Calu3 (cell line): ENCODE data around the gene PPP1R14C. TPM values are rescaled to one million over a fixed set of nuclear protein-coding genes. Genes with fewer than 3 reads are reported as not detected.

Experiments used
- BruUV-seq: library from RNA; stranded (reverse); fragments of 400-500 nt; replicated peaks from 2 replicates; lab custom pipeline; 2021; lab: Mats Ljungman, UMichigan
- CTCF ChIA-PET: fragments of 300-600 bp; sonication (Branson Sonifier 250); formaldehyde crosslinking; loops from one replicate; lab custom pipeline; 2022; ENCODE audit warnings: antibody characterized with exemption; lab: Charles Lee
- DNase-seq: peaks from one replicate; pipeline ENCODE4 v3.0.0; 2022
- H3K27ac Mint-ChIP-seq: one replicate; pipeline ENCODE4 v1.8.0; 2022; ENCODE audit warnings: mixed read lengths; ENCODE audit not compliant: unreplicated experiment
- H3K27me3 Mint-ChIP-seq: one replicate; pipeline ENCODE4 v1.8.0; 2022; ENCODE audit warnings: mixed read lengths; ENCODE audit not compliant: unreplicated experiment
- H3K36me3 Mint-ChIP-seq: one replicate; pipeline ENCODE4 v1.8.0; 2022; ENCODE audit warnings: mild to moderate bottlenecking, moderate library complexity, mixed read lengths; ENCODE audit not compliant: insufficient read depth, unreplicated experiment
- H3K4me1 Mint-ChIP-seq: one replicate; pipeline ENCODE4 v1.8.0; 2022; ENCODE audit warnings: mild to moderate bottlenecking, low read depth, mixed read lengths; ENCODE audit not compliant: unreplicated experiment
- H3K4me3 Mint-ChIP-seq: one replicate; pipeline ENCODE4 v1.8.0; 2022; ENCODE audit warnings: mild to moderate bottlenecking, low read depth, moderate library complexity, mixed read lengths; ENCODE audit not compliant: unreplicated experiment
- H3K9me3 Mint-ChIP-seq: one replicate; pipeline ENCODE4 v1.8.0; 2022; ENCODE audit warnings: low read depth, mixed read lengths; ENCODE audit not compliant: unreplicated experiment
- intact Hi-C: fragments of 100-400 bp; cut with micrococcal nuclease; formaldehyde crosslinking; loops from one replicate; pipeline ENCODE4 v1.10.0; 2022; ENCODE audit not compliant: unreplicated experiment
- total RNA-seq: library from RNA; stranded (reverse); gene quantifications from 2 replicates; pipeline ENCODE4 v1.2.3, GENCODE V29; 2022
- TF ChIP-seq, protein P1 (sequence below): fragments of 200-600 bp; IDR thresholded peaks from one replicate; pipeline ENCODE4 v1.8.0; 2022; ENCODE audit warnings: antibody characterized with exemption; ENCODE audit not compliant: unreplicated experiment

PPP1R14C gene
- total RNA-seq, 1 experiment from 2014 or later, result 3.6 TPM

DNA sequence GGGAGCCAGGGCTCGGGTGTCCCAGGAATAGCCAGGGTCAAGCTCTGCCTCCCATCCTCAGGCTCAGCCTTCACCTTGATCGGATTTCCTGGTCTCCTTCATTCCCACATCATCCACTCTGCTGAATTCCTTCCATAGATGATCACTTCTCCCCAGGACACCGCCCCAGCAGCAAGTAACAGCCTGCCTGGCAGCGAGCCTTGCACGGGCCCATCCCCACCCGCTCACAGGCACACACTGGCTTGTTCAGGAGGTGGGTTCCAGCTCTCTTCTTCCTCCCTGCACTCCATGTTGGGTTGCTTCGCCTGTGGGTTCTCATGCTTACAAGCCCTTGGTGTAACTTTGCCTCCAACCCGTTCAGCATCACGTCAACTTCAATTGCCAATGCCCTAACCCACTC, 113.0 kb downstream of the PPP1R14C start:
- TF ChIP-seq, protein P1, sequence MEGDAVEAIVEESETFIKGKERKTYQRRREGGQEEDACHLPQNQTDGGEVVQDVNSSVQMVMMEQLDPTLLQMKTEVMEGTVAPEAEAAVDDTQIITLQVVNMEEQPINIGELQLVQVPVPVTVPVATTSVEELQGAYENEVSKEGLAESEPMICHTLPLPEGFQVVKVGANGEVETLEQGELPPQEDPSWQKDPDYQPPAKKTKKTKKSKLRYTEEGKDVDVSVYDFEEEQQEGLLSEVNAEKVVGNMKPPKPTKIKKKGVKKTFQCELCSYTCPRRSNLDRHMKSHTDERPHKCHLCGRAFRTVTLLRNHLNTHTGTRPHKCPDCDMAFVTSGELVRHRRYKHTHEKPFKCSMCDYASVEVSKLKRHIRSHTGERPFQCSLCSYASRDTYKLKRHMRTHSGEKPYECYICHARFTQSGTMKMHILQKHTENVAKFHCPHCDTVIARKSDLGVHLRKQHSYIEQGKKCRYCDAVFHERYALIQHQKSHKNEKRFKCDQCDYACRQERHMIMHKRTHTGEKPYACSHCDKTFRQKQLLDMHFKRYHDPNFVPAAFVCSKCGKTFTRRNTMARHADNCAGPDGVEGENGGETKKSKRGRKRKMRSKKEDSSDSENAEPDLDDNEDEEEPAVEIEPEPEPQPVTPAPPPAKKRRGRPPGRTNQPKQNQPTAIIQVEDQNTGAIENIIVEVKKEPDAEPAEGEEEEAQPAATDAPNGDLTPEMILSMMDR, result no peak
- no peak for DNase-seq
- H3K4me3 Mint-ChIP-seq, result no peak overlapping the region
- peaks cover 2% of the 10 kb centered on the region for H3K9me3 Mint-ChIP-seq
- CTCF ChIA-PET, result no interaction called here
- intact Hi-C loops, result no loop called here
- H3K27me3 Mint-ChIP-seq, result no peaks in the 10 kb centered on the region
- no peaks in the 10 kb centered on the region for H3K36me3 Mint-ChIP-seq
- no peak overlapping the region for H3K27ac Mint-ChIP-seq
- peaks cover 11% of the 10 kb centered on the region for H3K4me1 Mint-ChIP-seq
- BruUV-seq, result no TSS peak

DNA sequence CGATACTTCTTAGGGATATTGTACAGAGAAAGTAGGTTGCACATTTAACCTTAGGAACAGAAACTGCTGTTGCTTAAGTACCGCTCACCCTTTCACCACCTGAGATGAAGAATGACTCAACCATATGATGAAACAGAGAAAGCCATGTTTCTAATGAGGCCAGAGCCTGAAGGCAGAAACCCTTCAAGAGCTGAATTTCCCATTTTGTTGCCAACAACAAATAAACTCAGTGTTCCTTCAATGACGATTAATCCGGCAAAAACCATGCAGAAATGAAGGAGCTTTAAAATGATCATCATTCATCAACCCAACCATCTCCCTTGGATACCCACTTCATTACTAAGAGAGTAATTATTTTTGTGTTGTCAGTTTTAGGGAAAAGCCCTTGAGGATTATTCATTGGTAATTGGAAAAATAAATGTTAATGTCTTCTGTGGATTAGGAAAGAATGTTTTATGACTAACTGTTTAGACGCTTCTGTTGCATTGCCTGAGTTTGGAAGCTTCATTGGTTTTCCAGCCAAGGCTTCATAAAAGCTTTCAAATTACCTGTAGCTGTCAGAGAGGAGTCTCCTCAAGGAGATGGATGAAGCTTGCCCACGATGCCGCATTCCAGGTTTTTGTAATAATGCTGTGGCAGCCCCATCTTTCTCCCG, 113.9 kb downstream of the PPP1R14C start:
- TF ChIP-seq, protein P1, result no peak
- CTCF ChIA-PET, result no interaction called here
- no peak overlapping the region for H3K4me3 Mint-ChIP-seq
- peaks cover 2% of the 10 kb centered on the region for H3K9me3 Mint-ChIP-seq
- intact Hi-C loops, result no loop called here
- no peak overlapping the region for H3K27ac Mint-ChIP-seq
- BruUV-seq, result no TSS peak
- no peak for DNase-seq
- no peaks in the 10 kb centered on the region for H3K27me3 Mint-ChIP-seq
- peaks cover 11% of the 10 kb centered on the region for H3K4me1 Mint-ChIP-seq
- no peaks in the 10 kb centered on the region for H3K36me3 Mint-ChIP-seq

DNA sequence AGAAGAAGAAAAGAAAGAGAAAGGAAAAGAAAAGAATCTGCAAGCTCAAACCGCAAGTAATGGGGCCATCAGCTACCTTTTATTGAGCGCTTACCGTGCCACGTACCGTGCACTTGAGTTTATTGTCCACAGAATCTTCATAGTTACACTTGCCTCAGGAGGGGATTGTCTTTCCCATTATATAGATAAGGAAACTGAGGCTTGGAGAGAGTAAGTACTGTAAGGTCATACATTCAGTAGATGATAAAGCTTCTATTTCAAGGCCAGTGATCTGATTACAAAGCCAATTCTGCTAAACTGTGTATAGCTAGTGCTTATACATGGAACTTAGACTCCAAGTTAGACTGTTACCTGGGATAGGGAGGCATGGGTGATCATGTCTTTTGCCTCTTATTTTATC, 115.5 kb downstream of the PPP1R14C start:
- no peak overlapping the region for H3K27ac Mint-ChIP-seq

DNA sequence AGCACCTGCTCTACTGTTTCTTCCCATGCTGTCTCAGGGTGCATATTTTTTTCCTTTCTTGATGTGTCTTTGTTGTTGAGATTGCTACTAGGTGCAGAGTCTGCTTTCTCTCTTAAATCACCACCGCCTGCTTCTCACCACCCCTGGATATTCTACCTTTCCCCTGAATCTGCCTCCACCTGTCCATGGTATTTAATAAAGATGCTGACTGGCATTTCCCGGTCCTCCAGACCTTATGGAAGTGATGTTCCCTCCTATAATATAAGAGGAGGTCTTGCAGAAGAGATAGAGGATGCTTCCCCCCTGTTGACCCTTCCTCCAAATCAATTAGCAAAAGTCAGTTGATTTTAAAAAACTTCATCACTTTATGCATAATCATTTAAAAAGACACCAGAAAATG, 118.1 kb downstream of the PPP1R14C start:
- CTCF ChIA-PET, result no interaction called here
- peaks cover 2% of the 10 kb centered on the region for H3K9me3 Mint-ChIP-seq
- intact Hi-C loops, result no loop called here
- TF ChIP-seq, protein P1, result no peak
- no peaks in the 10 kb centered on the region for H3K27me3 Mint-ChIP-seq
- no peak overlapping the region for H3K27ac Mint-ChIP-seq
- no peak overlapping the region for H3K4me3 Mint-ChIP-seq
- no peaks in the 10 kb centered on the region for H3K36me3 Mint-ChIP-seq
- DNase-seq, result no peak
- peaks cover 8% of the 10 kb centered on the region for H3K4me1 Mint-ChIP-seq
- BruUV-seq, result no TSS peak

More for the DNA sequence above, 115.5 kb downstream of the PPP1R14C start:
- TF ChIP-seq, protein P1, result no peak
- H3K4me1 Mint-ChIP-seq, result peaks cover 8% of the 10 kb centered on the region
- no peak overlapping the region for H3K4me3 Mint-ChIP-seq
- CTCF ChIA-PET, result no interaction called here
- no peak for DNase-seq
- BruUV-seq, result no TSS peak
- peaks cover 2% of the 10 kb centered on the region for H3K9me3 Mint-ChIP-seq
- intact Hi-C loops, result no loop called here
- H3K36me3 Mint-ChIP-seq, result no peaks in the 10 kb centered on the region
- no peaks in the 10 kb centered on the region for H3K27me3 Mint-ChIP-seq
